Measurements from ENCODE around the gene SPAM1. TPM values are rescaled to one million over a fixed set of nuclear protein-coding genes. Genes with fewer than 3 reads are reported as not detected.

SPAM1 gene
- polyA plus RNA-seq, 1 donor (not counting 4 experiments of a cell fraction or from before 2014, with no cell fraction given) = not detected

GRCh38 chr7:123948136-123948535 lies 23.1 kb downstream of the SPAM1 start:
- dilution Hi-C loops (cut with MboI; ENCODE audit: extremely low pct_ligation_motif_present, low sequenced_read_pairs) = no loop called here

GRCh38 chr7:123958186-123958703 lies 33.2 kb downstream of the SPAM1 start:
- Histone ChIP-seq H3K79me2 (ENCODE audit: control insufficient read depth, insufficient read depth, low read length) (no peaks in the 10 kb centered on the region), H3K4me1 (ENCODE audit: control insufficient read depth, extremely low read depth, insufficient read depth, low read length) (no peaks in the 10 kb centered on the region), H3K36me3 (ENCODE audit: control insufficient read depth in 2 of 2, extremely low read depth in 1 of 2, insufficient read depth in 2 of 2, low read length in 2 of 2) (no peaks in the 10 kb centered on the region), H3K4me3 (ENCODE audit: control insufficient read depth in 2 of 3, extremely low read depth in 1 of 3, insufficient read depth in 2 of 3, low read depth in 1 of 3, low read length in 3 of 3) (no peak overlapping the region), H3K9me1 (ENCODE audit: control insufficient read depth, extremely low read depth, insufficient read depth, low read length) (no peaks in the 10 kb centered on the region), H3K9me3 (ENCODE audit: control insufficient read depth, low read depth, low read length) (no peaks in the 10 kb centered on the region), H4K20me1 (ENCODE audit: control insufficient read depth, extremely low read depth, insufficient read depth, low read length) (no peaks in the 10 kb centered on the region), H3K9ac (ENCODE audit: control insufficient read depth, extremely low read depth, insufficient read depth, low read length) (no peak overlapping the region), H3K27me3 (ENCODE audit: control insufficient read depth, extremely low read depth, insufficient read depth, low read length) (no peaks in the 10 kb centered on the region), H3K4me2 (ENCODE audit: control insufficient read depth, extremely low read depth, insufficient read depth, low read depth, low read length) (no peak overlapping the region), H2AFZ (ENCODE audit: control insufficient read depth, low read length) (no peak overlapping the region), H3K27ac (ENCODE audit: control insufficient read depth, insufficient read depth, low read length) (no peak overlapping the region)
- DNase-seq (ENCODE audit: low read depth, low spot score) = no peak
- no peak for FAIRE-seq
- TF ChIP-seq EZH2 (IDR thresholded peaks at IDR 0.05; ENCODE audit: low read length) = no peak
- no peak for TF ChIP-seq CTCF (optimal IDR thresholded peaks at IDR 0.05 in 1 of 3, IDR thresholded peaks at IDR 0.05 in 1 of 3, conservative IDR thresholded peaks at IDR 0.05 in 1 of 3; ENCODE audit: extremely low read depth in 1 of 3, insufficient read depth in 2 of 3, low read length in 3 of 3)
- dilution Hi-C loops (cut with MboI; ENCODE audit: extremely low pct_ligation_motif_present, low sequenced_read_pairs) = no loop called here

More at GRCh38 chr7:123948136-123948535, 23.1 kb downstream of the SPAM1 start:
- Histone ChIP-seq H3K27me3 (ENCODE audit: control insufficient read depth, extremely low read depth, insufficient read depth, low read length) (no peaks in the 10 kb centered on the region), H3K4me1 (ENCODE audit: control insufficient read depth, extremely low read depth, insufficient read depth, low read length) (no peaks in the 10 kb centered on the region), H3K9ac (ENCODE audit: control insufficient read depth, extremely low read depth, insufficient read depth, low read length) (no peak overlapping the region), H3K4me3 (ENCODE audit: control insufficient read depth in 2 of 3, extremely low read depth in 1 of 3, insufficient read depth in 2 of 3, low read depth in 1 of 3, low read length in 3 of 3) (no peak overlapping the region), H2AFZ (ENCODE audit: control insufficient read depth, low read length) (no peak overlapping the region), H3K27ac (ENCODE audit: control insufficient read depth, insufficient read depth, low read length) (no peak overlapping the region), H3K9me1 (ENCODE audit: control insufficient read depth, extremely low read depth, insufficient read depth, low read length) (no peaks in the 10 kb centered on the region), H4K20me1 (ENCODE audit: control insufficient read depth, extremely low read depth, insufficient read depth, low read length) (no peaks in the 10 kb centered on the region), H3K4me2 (ENCODE audit: control insufficient read depth, extremely low read depth, insufficient read depth, low read depth, low read length) (no peak overlapping the region), H3K36me3 (ENCODE audit: control insufficient read depth in 2 of 2, extremely low read depth in 1 of 2, insufficient read depth in 2 of 2, low read length in 2 of 2) (no peaks in the 10 kb centered on the region), H3K9me3 (ENCODE audit: control insufficient read depth, low read depth, low read length) (no peaks in the 10 kb centered on the region), H3K79me2 (ENCODE audit: control insufficient read depth, insufficient read depth, low read length) (no peaks in the 10 kb centered on the region)
- DNase-seq (ENCODE audit: low read depth, low spot score) = no peak
- no peak for TF ChIP-seq EZH2 (IDR thresholded peaks at IDR 0.05; ENCODE audit: low read length)
- no peak for TF ChIP-seq CTCF (optimal IDR thresholded peaks at IDR 0.05 in 1 of 3, IDR thresholded peaks at IDR 0.05 in 1 of 3, conservative IDR thresholded peaks at IDR 0.05 in 1 of 3; ENCODE audit: extremely low read depth in 1 of 3, insufficient read depth in 2 of 3, low read length in 3 of 3)
- no peak for FAIRE-seq

Data from keratinocyte (primary cell).